Measurements from ENCODE around the gene ZNF516.

The ZNF516 gene

DNA sequence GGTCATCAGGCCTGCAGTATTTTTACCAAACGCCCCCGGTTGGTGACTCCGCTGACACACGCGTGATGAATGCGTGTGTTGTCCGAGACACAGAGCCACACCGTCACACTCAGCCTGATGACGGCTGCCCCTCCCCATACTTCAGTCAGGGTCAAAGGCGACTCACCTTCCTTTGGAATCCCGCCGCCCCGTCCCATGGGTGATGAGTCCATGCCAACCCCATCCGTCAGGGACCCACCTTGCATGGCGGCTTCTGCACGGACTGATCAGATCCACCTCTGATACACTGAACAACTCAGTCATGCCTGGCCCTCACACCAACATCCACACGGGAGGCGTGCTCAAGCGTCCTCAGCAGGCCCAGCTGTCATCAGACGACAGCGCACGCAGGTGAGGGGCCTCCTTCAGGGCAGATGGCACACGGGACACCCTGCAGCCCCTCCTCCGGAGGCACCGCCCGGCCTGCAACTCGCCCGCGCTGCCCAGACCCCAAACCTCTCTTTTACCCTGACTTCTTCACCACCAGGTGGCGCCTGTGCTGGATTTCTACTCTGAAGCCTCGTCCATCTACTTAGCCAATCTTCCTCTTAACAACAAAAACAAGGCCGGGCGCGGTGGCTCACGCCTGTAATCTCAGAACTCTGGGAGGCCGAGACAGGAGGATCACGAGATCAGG, 89.2 kb downstream of the ZNF516 start:
- TF ChIP-seq, protein P1, sequence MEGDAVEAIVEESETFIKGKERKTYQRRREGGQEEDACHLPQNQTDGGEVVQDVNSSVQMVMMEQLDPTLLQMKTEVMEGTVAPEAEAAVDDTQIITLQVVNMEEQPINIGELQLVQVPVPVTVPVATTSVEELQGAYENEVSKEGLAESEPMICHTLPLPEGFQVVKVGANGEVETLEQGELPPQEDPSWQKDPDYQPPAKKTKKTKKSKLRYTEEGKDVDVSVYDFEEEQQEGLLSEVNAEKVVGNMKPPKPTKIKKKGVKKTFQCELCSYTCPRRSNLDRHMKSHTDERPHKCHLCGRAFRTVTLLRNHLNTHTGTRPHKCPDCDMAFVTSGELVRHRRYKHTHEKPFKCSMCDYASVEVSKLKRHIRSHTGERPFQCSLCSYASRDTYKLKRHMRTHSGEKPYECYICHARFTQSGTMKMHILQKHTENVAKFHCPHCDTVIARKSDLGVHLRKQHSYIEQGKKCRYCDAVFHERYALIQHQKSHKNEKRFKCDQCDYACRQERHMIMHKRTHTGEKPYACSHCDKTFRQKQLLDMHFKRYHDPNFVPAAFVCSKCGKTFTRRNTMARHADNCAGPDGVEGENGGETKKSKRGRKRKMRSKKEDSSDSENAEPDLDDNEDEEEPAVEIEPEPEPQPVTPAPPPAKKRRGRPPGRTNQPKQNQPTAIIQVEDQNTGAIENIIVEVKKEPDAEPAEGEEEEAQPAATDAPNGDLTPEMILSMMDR (IDR thresholded peaks at IDR 0.05; ENCODE audit: extremely low read depth, missing control alignments) = no peak
- DNase-seq (ENCODE audit: low spot score) = no peak

GRCh38 chr18:76405280-76405679, 89.8 kb downstream of the ZNF516 start:
- TF ChIP-seq, protein P1 (IDR thresholded peaks at IDR 0.05; ENCODE audit: extremely low read depth, missing control alignments) = no peak

GRCh38 chr18:76404345-76404831, 90.7 kb downstream of the ZNF516 start:
- TF ChIP-seq, protein P1 (IDR thresholded peaks at IDR 0.05; ENCODE audit: extremely low read depth, missing control alignments) = no peak
- no peak for DNase-seq (ENCODE audit: low spot score)

More at GRCh38 chr18:76405280-76405679, 89.8 kb downstream of the ZNF516 start:
- DNase-seq (ENCODE audit: low spot score) = no peak

- TF ChIP-seq, protein P1 (IDR thresholded peaks at IDR 0.05; ENCODE audit: extremely low read depth, missing control alignments) = no peak
- no peak for DNase-seq (ENCODE audit: low spot score)
Measured at GRCh38 chr18:76402026-76402990, 92.7 kb downstream of the ZNF516 start.

- TF ChIP-seq, protein P1 (IDR thresholded peaks at IDR 0.05; ENCODE audit: extremely low read depth, missing control alignments) = no peak
- peak; percentile 45 for DNase-seq (ENCODE audit: low spot score)
Measured at GRCh38 chr18:76401498-76401897, 93.5 kb downstream of the ZNF516 start.

GRCh38 chr18:76399613-76400391, 95.2 kb downstream of the ZNF516 start:
- TF ChIP-seq, protein P1 (IDR thresholded peaks at IDR 0.05; ENCODE audit: extremely low read depth, missing control alignments) = no peak
- peak; percentile 19 for DNase-seq (ENCODE audit: low spot score)

Data from GM20000 (cell line).